ENCODE data around the gene TNS3.

GRCh38 chr7:47550788-47551470 lies 31.0 kb downstream of the TNS3 start:
- TF ChIP-seq CTCF (IDR thresholded peaks at IDR 0.05) (no peak), POLR2A (IDR thresholded peaks at IDR 0.05) (no peak)
